ENCODE data around the gene SCAF11. TPM values are rescaled to one million over a fixed set of nuclear protein-coding genes. Genes with fewer than 3 reads are reported as not detected.

The SCAF11 gene
- total RNA-seq, 1 experiment from 2014 or later = 79.8 TPM

DNA sequence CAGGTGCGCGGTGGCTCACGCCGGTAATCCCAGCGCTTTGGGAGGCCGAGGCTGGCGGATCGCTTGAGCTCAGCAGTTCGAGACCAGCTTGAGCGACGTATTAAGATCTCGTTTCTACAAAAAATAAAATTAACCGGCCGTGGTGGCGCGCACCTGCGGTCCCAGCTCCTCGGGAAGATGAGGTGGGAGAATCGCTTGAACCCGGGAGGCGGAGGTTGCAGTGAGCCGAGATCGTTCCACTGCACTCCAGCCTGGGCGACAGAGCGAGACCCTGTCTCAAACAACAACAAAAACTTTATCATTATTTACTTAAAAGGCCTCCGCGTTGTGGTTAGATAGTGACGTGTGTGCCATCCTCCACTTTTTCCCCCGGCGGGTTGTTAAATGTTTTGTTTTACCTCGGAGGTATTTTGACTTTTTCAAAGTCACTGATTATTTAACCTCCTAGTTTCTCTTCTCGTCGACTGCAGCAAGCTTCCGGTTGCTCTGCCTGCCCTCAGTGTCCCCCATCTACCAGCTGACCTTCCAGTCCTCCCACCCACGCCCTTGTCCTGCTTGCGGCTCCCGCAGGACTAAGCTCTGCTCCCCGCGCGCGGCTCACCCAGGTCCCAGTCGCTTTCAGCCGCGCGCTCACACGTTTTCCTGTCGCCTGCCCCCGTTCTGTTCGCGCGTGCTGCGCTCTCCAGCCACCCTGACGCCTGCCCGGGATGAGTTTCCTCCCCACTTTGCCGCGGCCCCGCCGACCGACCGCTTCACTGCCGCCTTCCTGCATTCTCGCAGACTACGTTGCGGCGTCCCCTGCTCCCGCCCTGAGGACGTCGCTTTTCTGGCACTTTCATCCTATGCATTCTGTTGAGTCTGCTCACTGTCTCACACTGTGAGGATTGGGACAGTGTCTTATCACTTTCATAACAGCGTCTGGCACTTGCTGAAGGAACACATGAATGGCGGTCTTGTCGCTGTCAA lies 1.2 kb upstream of the SCAF11 start:
- TSS peak; percentile 95 for BruUV-seq (replicated peaks)
- Histone ChIP-seq H3K9me3 (ENCODE audit: control insufficient read depth in 1 of 2, insufficient read depth in 1 of 2, low read depth in 1 of 2, low read length in 2 of 2) (no peaks in the 10 kb centered on the region), H3K4me2 (ENCODE audit: low read length) (peak overlapping the region; percentile 81), H3K36me3 (ENCODE audit: control insufficient read depth in 1 of 2, insufficient read depth in 2 of 2, low read length in 2 of 2) (peaks cover 0 to 4% of the 10 kb centered on the region in 2 experiments; a peak in 1 of 4 replicates), H3K9ac (ENCODE audit: low read length) (peak overlapping the region; percentile 78), H3K9me2 (ENCODE audit: insufficient read depth) (no peaks in the 10 kb centered on the region), H3K4me1 (ENCODE audit: control insufficient read depth in 1 of 2, insufficient read depth in 2 of 2, low read length in 2 of 2) (peaks cover 13 to 22% of the 10 kb centered on the region in 2 experiments), H3K27ac (ENCODE audit: low read depth, low read length) (peak overlapping the region; percentile 91), H4K20me1 (ENCODE audit: insufficient read depth) (peaks cover 10% of the 10 kb centered on the region; the same call in 1 of the 2 replicates), H3K27me3 (ENCODE audit: insufficient read depth, low read length) (no peaks in the 10 kb centered on the region), H3K79me2 (ENCODE audit: insufficient read depth, low read length) (peaks cover 38% of the 10 kb centered on the region), H2AFZ (ENCODE audit: low read depth, low read length, poor library complexity, severe bottlenecking) (peak overlapping the region; percentile 79), H3K4me3 (replicated peaks in 1 of 2; ENCODE audit: low read depth in 1 of 2, low read length in 2 of 2) (peak overlapping the region; percentile 60 to 65)
- intact Hi-C loops (cut with micrococcal nuclease) = loop anchor here (2.0 to 10.0 kb wide), 6 partner anchors 263 to 1031 kb away; partner anchors contain the start of genes ARID2 and SLC38A1
- ATAC-seq = peak; percentile 36
- peak; percentile 59 for DNase-seq (ENCODE audit: low read depth, low spot score)
- ChIA-PET POLR2A (interaction anchor here (1.1 to 1.7 kb wide), 4 partner anchors 14 to 377 kb away, joined by 3 to 5 read pairs (median 4); no protein-coding TSS in a partner anchor), RAD21 (ENCODE audit: low non-redundant PET in 1 of 2, low total read pairs in 2 of 2, uncharacterized antibody in 2 of 2, unreplicated experiment in 2 of 2) (no interaction called here), CTCF (interaction anchor here (0.6 to 1.8 kb wide), 9 partner anchors 9 to 993 kb away, joined by 3 to 5 read pairs (median 3); no protein-coding TSS in a partner anchor)
- TF ChIP-seq POLR2A (IDR thresholded peaks at IDR 0.05; ENCODE audit: borderline replicate concordance, extremely low read depth, insufficient read depth, insufficient read length) (peak; percentile 20), ZFX (IDR thresholded peaks at IDR 0.05) (no peak), JUND (IDR thresholded peaks at IDR 0.05) (no peak), SIN3A (IDR thresholded peaks at IDR 0.05; ENCODE audit: low read depth) (peak; percentile 75; the same call in 1 of the 2 replicates), CBX3 (IDR thresholded peaks at IDR 0.05; ENCODE audit: low read depth) (peak; percentile 34; the same call in 1 of the 2 replicates), CEBPB (IDR thresholded peaks at IDR 0.05; ENCODE audit: low read depth) (no peak), EGR1 (IDR thresholded peaks at IDR 0.05; ENCODE audit: low read depth) (peak; percentile 93), TCF7L2 (IDR thresholded peaks at IDR 0.05; ENCODE audit: borderline replicate concordance, extremely low read depth, insufficient read depth, insufficient read length) (peak; percentile 80), ELF1 (IDR thresholded peaks at IDR 0.05; ENCODE audit: borderline replicate concordance, low read depth) (no peak), SP1 (IDR thresholded peaks at IDR 0.05; ENCODE audit: low read depth) (peak; percentile 21; the same call in 1 of the 2 replicates), ZNF274 (IDR thresholded peaks at IDR 0.05; ENCODE audit: low read depth, low read length) (no peak), EZH2 (IDR thresholded peaks at IDR 0.05) (no peak), YY1 (IDR thresholded peaks at IDR 0.05; ENCODE audit: extremely low read depth, insufficient replicate concordance, low read depth, low read length) (no peak), CTCF (IDR thresholded peaks at IDR 0.05 in 2 of 3, conservative IDR thresholded peaks at IDR 0.05 in 1 of 3; ENCODE audit: borderline replicate concordance in 1 of 3, insufficient read depth in 1 of 3, low read depth in 2 of 3, low read length in 2 of 3) (no peak), EZH2phosphoT487 (IDR thresholded peaks at IDR 0.05; ENCODE audit: borderline replicate concordance) (no peak), POLR2AphosphoS5 (IDR thresholded peaks at IDR 0.05; ENCODE audit: low read depth, low read length) (peak; percentile 56)
- TF ChIP-seq, protein P1, sequence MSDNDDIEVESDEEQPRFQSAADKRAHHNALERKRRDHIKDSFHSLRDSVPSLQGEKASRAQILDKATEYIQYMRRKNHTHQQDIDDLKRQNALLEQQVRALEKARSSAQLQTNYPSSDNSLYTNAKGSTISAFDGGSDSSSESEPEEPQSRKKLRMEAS (IDR thresholded peaks at IDR 0.05) = peak; percentile 82
- TF ChIP-seq, protein P2, sequence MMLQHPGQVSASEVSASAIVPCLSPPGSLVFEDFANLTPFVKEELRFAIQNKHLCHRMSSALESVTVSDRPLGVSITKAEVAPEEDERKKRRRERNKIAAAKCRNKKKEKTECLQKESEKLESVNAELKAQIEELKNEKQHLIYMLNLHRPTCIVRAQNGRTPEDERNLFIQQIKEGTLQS (IDR thresholded peaks at IDR 0.05) = no peak
- TF ChIP-seq, protein P3, sequence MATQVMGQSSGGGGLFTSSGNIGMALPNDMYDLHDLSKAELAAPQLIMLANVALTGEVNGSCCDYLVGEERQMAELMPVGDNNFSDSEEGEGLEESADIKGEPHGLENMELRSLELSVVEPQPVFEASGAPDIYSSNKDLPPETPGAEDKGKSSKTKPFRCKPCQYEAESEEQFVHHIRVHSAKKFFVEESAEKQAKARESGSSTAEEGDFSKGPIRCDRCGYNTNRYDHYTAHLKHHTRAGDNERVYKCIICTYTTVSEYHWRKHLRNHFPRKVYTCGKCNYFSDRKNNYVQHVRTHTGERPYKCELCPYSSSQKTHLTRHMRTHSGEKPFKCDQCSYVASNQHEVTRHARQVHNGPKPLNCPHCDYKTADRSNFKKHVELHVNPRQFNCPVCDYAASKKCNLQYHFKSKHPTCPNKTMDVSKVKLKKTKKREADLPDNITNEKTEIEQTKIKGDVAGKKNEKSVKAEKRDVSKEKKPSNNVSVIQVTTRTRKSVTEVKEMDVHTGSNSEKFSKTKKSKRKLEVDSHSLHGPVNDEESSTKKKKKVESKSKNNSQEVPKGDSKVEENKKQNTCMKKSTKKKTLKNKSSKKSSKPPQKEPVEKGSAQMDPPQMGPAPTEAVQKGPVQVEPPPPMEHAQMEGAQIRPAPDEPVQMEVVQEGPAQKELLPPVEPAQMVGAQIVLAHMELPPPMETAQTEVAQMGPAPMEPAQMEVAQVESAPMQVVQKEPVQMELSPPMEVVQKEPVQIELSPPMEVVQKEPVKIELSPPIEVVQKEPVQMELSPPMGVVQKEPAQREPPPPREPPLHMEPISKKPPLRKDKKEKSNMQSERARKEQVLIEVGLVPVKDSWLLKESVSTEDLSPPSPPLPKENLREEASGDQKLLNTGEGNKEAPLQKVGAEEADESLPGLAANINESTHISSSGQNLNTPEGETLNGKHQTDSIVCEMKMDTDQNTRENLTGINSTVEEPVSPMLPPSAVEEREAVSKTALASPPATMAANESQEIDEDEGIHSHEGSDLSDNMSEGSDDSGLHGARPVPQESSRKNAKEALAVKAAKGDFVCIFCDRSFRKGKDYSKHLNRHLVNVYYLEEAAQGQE (IDR thresholded peaks at IDR 0.05; ENCODE audit: low read depth) = no peak

Data from HCT116 (cell line).